Effector memory CD8-positive, alpha-beta T cell (primary cell): ENCODE results near the gene C1orf116.
A peak's percentile ranks its signal among the peaks of the same experiment; 100 is the strongest.

ENCODE experiments used
- ATAC-seq: fragments of 150-1000 bp; cut with Tn5 transposase; replicated peaks from 2 replicates; pipeline ENCODE4 v1.10.0; 2021; ENCODE audit warnings: mild to moderate bottlenecking, moderate library complexity
- DNase-seq, 3 experiments: peaks; one replicate each; pipeline ENCODE4 v3.0.0; 2021
- H3K27ac Mint-ChIP-seq, 2 donors: one replicate each; pipeline ENCODE4 v1.8.0; 2022; ENCODE audit warnings: mild to moderate bottlenecking in 2 of 2, mixed read lengths in 2 of 2, moderate library complexity in 2 of 2
- H3K27me3 Mint-ChIP-seq, 2 donors: one replicate each; pipeline ENCODE4 v1.8.0; 2022; ENCODE audit warnings: mixed read lengths in 2 of 2
- H3K36me3 Mint-ChIP-seq: one replicate; pipeline ENCODE4 v1.8.0; 2022; ENCODE audit warnings: mild to moderate bottlenecking, moderate library complexity, mixed read lengths; ENCODE audit not compliant: insufficient read depth
- H3K4me1 Mint-ChIP-seq, 2 donors: one replicate each; pipeline ENCODE4 v1.8.0; 2022; ENCODE audit warnings: low read depth in 2 of 2, mixed read lengths in 2 of 2
- H3K4me3 Mint-ChIP-seq, 2 donors: one replicate each; pipeline ENCODE4 v1.8.0; 2022; ENCODE audit warnings: mild to moderate bottlenecking in 2 of 2, mixed read lengths in 2 of 2, moderate library complexity in 2 of 2
- H3K9me3 Mint-ChIP-seq, 2 donors: one replicate each; pipeline ENCODE4 v1.8.0; 2022; ENCODE audit warnings: mixed read lengths in 2 of 2
- total RNA-seq, 9 experiments: gene quantifications; one replicate each; lab custom pipeline; 2026; lab: John Stamatoyannopoulos, UW

Gene C1orf116
- 0 to 0.67 (median 0.07) reads per million in 9 experiments for total RNA-seq

DNA sequence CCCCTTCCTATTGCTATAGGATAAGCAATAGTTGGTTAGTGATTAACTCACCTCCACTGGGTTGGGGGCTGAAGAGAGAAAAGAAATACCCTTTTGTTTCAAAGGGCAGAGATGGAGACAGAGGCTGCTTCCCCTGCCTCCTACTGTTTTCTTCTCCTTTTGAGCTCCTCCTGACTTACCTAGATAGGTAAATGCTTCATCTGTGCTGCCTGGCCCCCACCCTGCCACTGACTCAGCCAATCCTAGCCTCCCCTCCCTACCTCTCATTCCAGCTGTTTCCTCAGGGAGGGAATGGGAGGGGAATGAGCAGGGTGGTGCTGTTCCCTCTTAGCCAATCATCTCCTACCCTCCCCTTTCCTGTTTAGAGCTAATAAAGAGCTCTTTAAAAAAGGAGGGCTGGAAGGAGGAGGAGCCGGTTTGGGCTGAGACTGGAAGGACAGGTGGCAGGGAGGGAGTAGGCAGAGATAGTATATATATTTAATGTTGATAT lies at the start of gene C1orf116:
Gene C1orf116 (minus strand): TSS at position 229 of the 490 bp plus-strand sequence. CDS start 5,158 bp downstream, outside the sequence.
- no peak within 1 kb of the TSS for H3K4me3 Mint-ChIP-seq

GRCh38 chr1:207081806-207082205 lies 49.2 kb upstream of the C1orf116 start:
- Mint-ChIP-seq H3K4me1 (no peaks in the 10 kb centered on the region), H3K27me3 (peaks cover 26 to 50% of the 10 kb centered on the region in 2 donors), H3K4me3 (no peak overlapping the region), H3K27ac (no peak overlapping the region), H3K9me3 (no peaks in the 10 kb centered on the region), H3K36me3 (no peaks in the 10 kb centered on the region)
- ATAC-seq = no peak
- no peak for DNase-seq

More for the DNA sequence above, at the start of gene C1orf116:
- peaks cover 54 to 62% of the 10 kb centered on the region in 2 donors for H3K27me3 Mint-ChIP-seq
- no peaks in the 10 kb centered on the region for H3K4me1 Mint-ChIP-seq
- H3K27ac Mint-ChIP-seq = no peak within 1 kb of the TSS
- no peaks in the 10 kb centered on the region for H3K36me3 Mint-ChIP-seq
- H3K9me3 Mint-ChIP-seq = no peaks in the 10 kb centered on the region
- no peak for ATAC-seq
- DNase-seq = no peak

DNA sequence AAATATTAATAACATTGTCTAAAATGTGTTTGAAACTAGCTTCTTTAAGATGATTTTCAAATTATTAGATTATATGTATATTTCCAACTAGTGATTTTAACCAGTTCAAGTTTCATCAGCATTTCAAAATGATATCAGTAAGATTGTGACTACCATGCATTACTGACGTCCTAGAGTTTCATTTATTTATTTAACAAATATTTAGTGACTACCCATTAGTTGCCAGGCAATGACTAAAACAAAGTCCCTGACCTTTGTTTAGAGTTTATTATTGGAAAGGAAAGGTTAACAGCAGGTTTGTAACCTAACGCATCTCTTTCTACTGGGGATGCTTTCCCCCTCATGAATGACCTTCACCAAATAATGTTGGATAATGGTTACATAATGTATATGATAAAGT lies 48.5 kb upstream of the C1orf116 start:
- H3K4me1 Mint-ChIP-seq = no peaks in the 10 kb centered on the region
- no peaks in the 10 kb centered on the region for H3K36me3 Mint-ChIP-seq
- H3K4me3 Mint-ChIP-seq = no peak overlapping the region
- DNase-seq (no peak), ATAC-seq (no peak)
- no peak overlapping the region for H3K27ac Mint-ChIP-seq
- peaks cover 26 to 47% of the 10 kb centered on the region in 2 donors for H3K27me3 Mint-ChIP-seq
- no peaks in the 10 kb centered on the region for H3K9me3 Mint-ChIP-seq

- no peaks in the 10 kb centered on the region for H3K9me3 Mint-ChIP-seq
- H3K36me3 Mint-ChIP-seq = no peaks in the 10 kb centered on the region
- ATAC-seq = no peak
- peaks cover 28 to 42% of the 10 kb centered on the region in 2 donors for H3K27me3 Mint-ChIP-seq
- no peaks in the 10 kb centered on the region for H3K4me1 Mint-ChIP-seq
- no peak for DNase-seq
- no peak overlapping the region for H3K4me3 Mint-ChIP-seq
- no peak overlapping the region for H3K27ac Mint-ChIP-seq
Observed at GRCh38 chr1:207079706-207080241, 47.2 kb upstream of the C1orf116 start.

- no peak for ATAC-seq
- no peak overlapping the region for H3K4me3 Mint-ChIP-seq
Observed at GRCh38 chr1:207078578-207079132, 46.1 kb upstream of the C1orf116 start.

GRCh38 chr1:207077470-207078377 lies 45.2 kb upstream of the C1orf116 start:
- no peaks in the 10 kb centered on the region for H3K4me1 Mint-ChIP-seq
- no peaks in the 10 kb centered on the region for H3K36me3 Mint-ChIP-seq
- no peak overlapping the region for H3K27ac Mint-ChIP-seq
- ATAC-seq (peak; percentile 88), DNase-seq (peak; percentile 62 to 75 (median 64))
- peaks cover 21 to 22% of the 10 kb centered on the region in 2 donors for H3K27me3 Mint-ChIP-seq
- no peaks in the 10 kb centered on the region for H3K9me3 Mint-ChIP-seq
- H3K4me3 Mint-ChIP-seq = no peak overlapping the region

More at GRCh38 chr1:207078578-207079132, 46.1 kb upstream of the C1orf116 start:
- no peak for DNase-seq
- Mint-ChIP-seq H3K27ac (no peak overlapping the region), H3K27me3 (peaks cover 31 to 32% of the 10 kb centered on the region in 2 donors), H3K9me3 (no peaks in the 10 kb centered on the region), H3K36me3 (no peaks in the 10 kb centered on the region), H3K4me1 (no peaks in the 10 kb centered on the region)

DNA sequence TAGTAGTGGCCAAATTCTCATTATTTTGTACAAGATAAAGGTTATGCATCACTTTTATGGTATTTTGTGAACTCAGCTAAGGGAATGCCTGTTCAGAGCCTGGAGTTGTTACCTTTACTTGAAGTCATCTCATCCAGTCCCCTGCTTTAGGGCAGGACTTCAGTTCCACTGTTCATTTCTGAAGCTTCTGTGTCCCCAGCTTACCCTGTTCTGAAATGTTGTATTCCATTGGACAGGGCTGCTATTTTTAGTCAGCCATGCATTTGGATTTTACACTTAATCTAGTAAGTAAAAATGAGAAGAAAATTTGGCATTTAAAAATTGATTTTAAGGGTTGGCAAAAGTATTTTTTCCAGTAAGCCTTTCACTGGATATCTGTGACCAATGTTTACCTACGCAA lies 44.5 kb upstream of the C1orf116 start:
- H3K4me1 Mint-ChIP-seq = no peaks in the 10 kb centered on the region
- ATAC-seq (no peak), DNase-seq (no peak)
- H3K4me3 Mint-ChIP-seq = no peak overlapping the region
- no peak overlapping the region for H3K27ac Mint-ChIP-seq
- H3K9me3 Mint-ChIP-seq = no peaks in the 10 kb centered on the region
- no peaks in the 10 kb centered on the region for H3K36me3 Mint-ChIP-seq
- peaks cover 14 to 15% of the 10 kb centered on the region in 2 donors for H3K27me3 Mint-ChIP-seq

GRCh38 chr1:207076181-207076955 lies 43.8 kb upstream of the C1orf116 start:
- ATAC-seq = no peak

GRCh38 chr1:207073906-207074820 lies 41.6 kb upstream of the C1orf116 start:
- H3K36me3 Mint-ChIP-seq = no peaks in the 10 kb centered on the region
- no peaks in the 10 kb centered on the region for H3K9me3 Mint-ChIP-seq
- no peak overlapping the region for H3K4me3 Mint-ChIP-seq
- DNase-seq = no peak
- H3K27ac Mint-ChIP-seq = no peak overlapping the region
- H3K27me3 Mint-ChIP-seq = peaks cover 8 to 14% of the 10 kb centered on the region in 2 donors
- no peak for ATAC-seq
- H3K4me1 Mint-ChIP-seq = peaks cover 8 to 11% of the 10 kb centered on the region in 2 donors

More at GRCh38 chr1:207076181-207076955, 43.8 kb upstream of the C1orf116 start:
- Mint-ChIP-seq H3K27me3 (peaks cover 9 to 14% of the 10 kb centered on the region in 2 donors), H3K36me3 (no peaks in the 10 kb centered on the region), H3K4me1 (no peaks in the 10 kb centered on the region), H3K4me3 (no peak overlapping the region), H3K27ac (no peak overlapping the region), H3K9me3 (no peaks in the 10 kb centered on the region)
- no peak for DNase-seq

DNA sequence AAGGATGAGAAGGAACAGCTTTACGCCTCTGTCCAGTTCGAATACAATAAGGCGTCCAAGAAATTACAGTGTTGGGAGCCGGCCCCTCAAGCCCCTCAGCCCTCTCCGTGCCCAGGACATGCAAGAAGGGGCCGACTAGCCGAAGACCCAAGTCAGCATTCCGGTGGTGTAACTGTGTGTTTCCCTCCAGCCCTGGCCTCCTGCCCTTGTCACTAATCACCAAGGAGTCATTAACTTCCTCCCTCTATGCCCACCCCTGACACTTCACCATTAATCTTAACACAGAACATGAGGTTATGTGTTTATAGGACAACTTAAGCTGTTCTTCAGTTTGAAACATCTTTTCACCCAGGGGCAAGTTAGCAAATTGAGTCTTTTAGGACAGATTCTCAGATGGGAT lies 39.7 kb upstream of the C1orf116 start:
- Mint-ChIP-seq H3K36me3 (no peaks in the 10 kb centered on the region), H3K9me3 (no peaks in the 10 kb centered on the region), H3K4me3 (no peak overlapping the region), H3K27ac (no peak overlapping the region), H3K4me1 (peaks cover 9 to 13% of the 10 kb centered on the region in 2 donors), H3K27me3 (peaks cover 6 to 8% of the 10 kb centered on the region in 2 donors)
- ATAC-seq = no peak
- no peak for DNase-seq

DNA sequence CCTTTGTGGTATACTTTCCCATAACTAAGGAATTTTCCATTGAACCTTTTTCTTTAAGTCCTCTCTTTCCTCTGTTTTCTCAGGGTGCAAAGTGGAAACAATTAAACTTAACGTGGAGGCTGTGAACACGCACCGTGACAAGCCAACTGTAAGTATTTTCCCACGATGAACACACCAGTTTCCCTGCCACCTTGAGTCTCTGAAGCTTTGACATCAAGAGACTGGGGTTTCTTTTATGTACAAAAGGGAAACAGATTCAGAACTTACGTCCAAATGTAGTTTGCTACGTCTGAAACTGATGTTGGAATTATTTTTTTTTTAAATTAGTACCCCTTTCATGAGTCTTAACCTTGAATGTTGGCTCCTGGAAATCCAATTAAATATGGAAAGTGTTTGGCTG lies 38.9 kb upstream of the C1orf116 start:
- Mint-ChIP-seq H3K36me3 (peaks cover 3% of the 10 kb centered on the region), H3K4me1 (peaks cover 9 to 13% of the 10 kb centered on the region in 2 donors), H3K27me3 (peaks cover 6 to 8% of the 10 kb centered on the region in 2 donors), H3K27ac (no peak overlapping the region), H3K9me3 (no peaks in the 10 kb centered on the region), H3K4me3 (no peak overlapping the region)
- no peak for DNase-seq
- no peak for ATAC-seq

- peak overlapping the region in 1 of 2 donors; percentile 68 for H3K27ac Mint-ChIP-seq
- no peaks in the 10 kb centered on the region for H3K9me3 Mint-ChIP-seq
- H3K4me1 Mint-ChIP-seq = peaks cover 9 to 13% of the 10 kb centered on the region in 2 donors
- ATAC-seq = peak; percentile 61
- H3K36me3 Mint-ChIP-seq = peaks cover 3% of the 10 kb centered on the region
- DNase-seq = no peak
- no peak overlapping the region for H3K4me3 Mint-ChIP-seq
- H3K27me3 Mint-ChIP-seq = peaks cover 3 to 8% of the 10 kb centered on the region in 2 donors
Observed at GRCh38 chr1:207070811-207071210, 38.3 kb upstream of the C1orf116 start.
